ENCODE results near the gene GPC6. TPM values are rescaled to one million over a fixed set of nuclear protein-coding genes. Genes with fewer than 3 reads are reported as not detected.

GPC6 gene
- total and polyA plus RNA-seq, 9 of the 15 experiments (the other 6 are each of a cell fraction or from before 2014, with no cell fraction given) = under 0.01 to 0.20 (median 0.01) TPM; not detected in 4

DNA sequence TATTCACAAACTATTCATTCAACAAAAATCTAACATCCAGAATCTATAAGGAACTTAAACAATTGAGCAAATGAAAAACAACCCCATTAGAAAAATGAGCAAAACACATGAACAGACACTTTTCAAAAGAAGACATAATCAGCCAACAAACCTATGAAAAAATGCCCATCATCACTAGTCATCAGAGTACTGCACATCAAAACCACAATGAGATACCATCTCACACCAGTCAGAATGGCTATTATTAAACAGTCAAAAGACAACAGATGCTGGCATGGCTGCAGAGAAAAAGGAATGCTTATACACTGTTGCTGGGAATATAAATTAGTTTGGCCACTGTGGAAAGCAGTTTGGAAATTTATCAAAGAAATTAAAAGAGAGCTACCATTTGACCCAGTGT lies 487.6 kb downstream of the GPC6 start (continued):
- TF ChIP-seq ZNF561 (CRISPR knock-in tag; conservative IDR thresholded peaks at IDR 0.05) = no peak
- no peak for TF ChIP-seq ZSCAN32 (CRISPR knock-in tag; IDR thresholded peaks at IDR 0.05)
- no peak for TF ChIP-seq MYBL2 (IDR thresholded peaks at IDR 0.05; ENCODE audit: low read depth)
- TF ChIP-seq MYBL2 (CRISPR knock-in tag; IDR thresholded peaks at IDR 0.05; ENCODE audit: borderline replicate concordance) = no peak
- TF ChIP-seq, protein P1, sequence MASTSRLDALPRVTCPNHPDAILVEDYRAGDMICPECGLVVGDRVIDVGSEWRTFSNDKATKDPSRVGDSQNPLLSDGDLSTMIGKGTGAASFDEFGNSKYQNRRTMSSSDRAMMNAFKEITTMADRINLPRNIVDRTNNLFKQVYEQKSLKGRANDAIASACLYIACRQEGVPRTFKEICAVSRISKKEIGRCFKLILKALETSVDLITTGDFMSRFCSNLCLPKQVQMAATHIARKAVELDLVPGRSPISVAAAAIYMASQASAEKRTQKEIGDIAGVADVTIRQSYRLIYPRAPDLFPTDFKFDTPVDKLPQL (IDR thresholded peaks at IDR 0.05; ENCODE audit: extremely low read depth, insufficient read length) = no peak
- TF ChIP-seq, protein P2, sequence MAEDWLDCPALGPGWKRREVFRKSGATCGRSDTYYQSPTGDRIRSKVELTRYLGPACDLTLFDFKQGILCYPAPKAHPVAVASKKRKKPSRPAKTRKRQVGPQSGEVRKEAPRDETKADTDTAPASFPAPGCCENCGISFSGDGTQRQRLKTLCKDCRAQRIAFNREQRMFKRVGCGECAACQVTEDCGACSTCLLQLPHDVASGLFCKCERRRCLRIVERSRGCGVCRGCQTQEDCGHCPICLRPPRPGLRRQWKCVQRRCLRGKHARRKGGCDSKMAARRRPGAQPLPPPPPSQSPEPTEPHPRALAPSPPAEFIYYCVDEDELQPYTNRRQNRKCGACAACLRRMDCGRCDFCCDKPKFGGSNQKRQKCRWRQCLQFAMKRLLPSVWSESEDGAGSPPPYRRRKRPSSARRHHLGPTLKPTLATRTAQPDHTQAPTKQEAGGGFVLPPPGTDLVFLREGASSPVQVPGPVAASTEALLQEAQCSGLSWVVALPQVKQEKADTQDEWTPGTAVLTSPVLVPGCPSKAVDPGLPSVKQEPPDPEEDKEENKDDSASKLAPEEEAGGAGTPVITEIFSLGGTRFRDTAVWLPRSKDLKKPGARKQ (CRISPR knock-in tag; IDR thresholded peaks at IDR 0.05) = no peak
- no peak for TF ChIP-seq ELF1 (tag; IDR thresholded peaks at IDR 0.05)
- no peak for TF ChIP-seq NFE2L1 (tag; IDR thresholded peaks at IDR 0.05; ENCODE audit: borderline replicate concordance, low read depth)

DNA sequence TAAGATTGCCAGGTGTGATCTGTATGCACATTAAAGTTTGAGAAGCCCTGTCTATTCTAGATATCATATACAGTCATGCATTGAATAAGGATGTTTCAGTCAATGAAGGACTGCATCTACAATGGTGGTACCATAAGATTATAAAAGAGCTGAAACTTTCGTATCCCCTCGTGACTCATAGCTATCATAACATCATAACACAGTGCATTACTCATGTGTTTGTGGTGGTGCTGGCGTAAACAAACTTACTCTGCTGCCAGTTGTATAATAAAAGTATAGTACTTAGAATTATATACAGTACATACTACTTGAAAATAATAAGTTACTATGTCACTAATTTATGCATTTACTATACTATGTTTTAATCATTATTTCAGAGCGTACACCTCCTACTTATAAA lies 489.3 kb downstream of the GPC6 start:
- CTCF ChIA-PET (ENCODE audit: low intra/inter-chr PET ratio) = no interaction called here
- Histone ChIP-seq H3K27me3 (ENCODE audit: control insufficient read depth in 2 of 2, insufficient read depth in 2 of 2, low read length in 2 of 2) (no peaks in the 10 kb centered on the region), H3K9ac (ENCODE audit: insufficient read depth in 1 of 2, low read depth in 2 of 2, low read length in 2 of 2) (no peak overlapping the region), H3K79me2 (ENCODE audit: control insufficient read depth, insufficient read depth, low read length) (no peaks in the 10 kb centered on the region), H3K9me1 (ENCODE audit: control insufficient read depth, insufficient read depth, low read length) (no peaks in the 10 kb centered on the region), H3K4me3 (no peak overlapping the region), H4K20me1 (replicated peaks; ENCODE audit: control insufficient read depth, insufficient read depth, low read length) (no peaks in the 10 kb centered on the region), H3K4me2 (ENCODE audit: insufficient read depth, low read length) (no peak overlapping the region), H3K4me1 (replicated peaks in 1 of 2; ENCODE audit: control insufficient read depth in 2 of 2, insufficient read depth in 2 of 2, low read length in 2 of 2) (no peaks in the 10 kb centered on the region), H2AFZ (ENCODE audit: low read depth, low read length) (no peak overlapping the region), H3K36me3 (ENCODE audit: control insufficient read depth, insufficient read depth, low read length) (no peaks in the 10 kb centered on the region), H3K9me3 (replicated peaks; ENCODE audit: control insufficient read depth, insufficient read depth, low read depth, low read length) (no peaks in the 10 kb centered on the region; the same call in 1 of the 2 replicates), H3K27ac (ENCODE audit: extremely low read depth, low read depth, low read length) (no peak overlapping the region)
- BruUV-seq (replicated peaks) = no TSS peak
- in situ Hi-C loops (cut with MboI) (no loop called here), intact Hi-C loops (cut with micrococcal nuclease) (no loop called here)
- ATAC-seq (no peak), DNase-seq (ENCODE audit: extremely low read depth in 1 of 4, low spot score in 3 of 4) (no peak), FAIRE-seq (no peak)
- 0% methylated on average over 4 of the region's 4 CpGs for WGBS (ENCODE audit: insufficient coverage, low coverage, missing lambda C conversion rate)
- POLR2A ChIA-PET = no interaction called here
- no peak for TF ChIP-seq GABPB2 (CRISPR knock-in tag; conservative IDR thresholded peaks at IDR 0.05)
- no peak for TF ChIP-seq ZNF77 (CRISPR knock-in tag; IDR thresholded peaks at IDR 0.05)
- no peak for TF ChIP-seq TOE1 (IDR thresholded peaks at IDR 0.05; ENCODE audit: borderline replicate concordance)
- TF ChIP-seq TOE1 (CRISPR knock-in tag; IDR thresholded peaks at IDR 0.05; ENCODE audit: borderline replicate concordance, low read depth) = no peak
- TF ChIP-seq TAF9B (IDR thresholded peaks at IDR 0.05; ENCODE audit: partially characterized antibody) = no peak
- no peak for TF ChIP-seq ZNF175 (CRISPR knock-in tag; IDR thresholded peaks at IDR 0.05; ENCODE audit: low read depth)
- no peak for TF ChIP-seq ZNF133 (CRISPR knock-in tag; IDR thresholded peaks at IDR 0.05)
- TF ChIP-seq, protein P3, sequence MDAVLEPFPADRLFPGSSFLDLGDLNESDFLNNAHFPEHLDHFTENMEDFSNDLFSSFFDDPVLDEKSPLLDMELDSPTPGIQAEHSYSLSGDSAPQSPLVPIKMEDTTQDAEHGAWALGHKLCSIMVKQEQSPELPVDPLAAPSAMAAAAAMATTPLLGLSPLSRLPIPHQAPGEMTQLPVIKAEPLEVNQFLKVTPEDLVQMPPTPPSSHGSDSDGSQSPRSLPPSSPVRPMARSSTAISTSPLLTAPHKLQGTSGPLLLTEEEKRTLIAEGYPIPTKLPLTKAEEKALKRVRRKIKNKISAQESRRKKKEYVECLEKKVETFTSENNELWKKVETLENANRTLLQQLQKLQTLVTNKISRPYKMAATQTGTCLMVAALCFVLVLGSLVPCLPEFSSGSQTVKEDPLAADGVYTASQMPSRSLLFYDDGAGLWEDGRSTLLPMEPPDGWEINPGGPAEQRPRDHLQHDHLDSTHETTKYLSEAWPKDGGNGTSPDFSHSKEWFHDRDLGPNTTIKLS (IDR thresholded peaks at IDR 0.05; ENCODE audit: borderline replicate concordance, low read depth) = no peak
- no peak for TF ChIP-seq MED1 (CRISPR knock-in tag; IDR thresholded peaks at IDR 0.05; ENCODE audit: borderline replicate concordance)
